Measurements from ENCODE around the gene HTD2. TPM values are rescaled to one million over a fixed set of nuclear protein-coding genes. Genes with fewer than 3 reads are reported as not detected.

The HTD2 gene
- polyA plus RNA-seq, 1 of the 3 experiments (the other 2 are of a cell fraction): 3.0 TPM

DNA sequence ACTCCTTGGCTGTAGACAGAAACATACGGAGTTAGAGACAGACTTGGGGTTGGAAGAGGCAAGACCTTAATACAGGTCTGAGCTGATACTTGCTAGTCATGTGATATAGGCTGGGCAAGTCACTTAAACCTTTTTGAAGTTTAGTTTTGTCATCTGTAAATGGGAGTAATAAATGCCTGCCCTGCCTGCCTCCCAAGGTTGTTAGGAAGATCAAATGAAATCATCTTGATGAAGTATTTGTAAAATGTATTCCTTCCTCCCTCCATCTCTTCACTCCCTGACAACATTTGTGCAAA is 29.3 kb downstream of the HTD2 start:
- no peak for TF ChIP-seq FOSL2 (IDR thresholded peaks at IDR 0.05; ENCODE audit: borderline replicate concordance, low read depth)
- no peak for TF ChIP-seq FOXJ3 (CRISPR knock-in tag; IDR thresholded peaks at IDR 0.05)
- no peak for TF ChIP-seq TCF12 (IDR thresholded peaks at IDR 0.05)
- no peak for TF ChIP-seq NRF1 (IDR thresholded peaks at IDR 0.05; ENCODE audit: low read depth, low read length)
- TF ChIP-seq JUND (IDR thresholded peaks at IDR 0.05): no peak
- TF ChIP-seq CTCF (IDR thresholded peaks at IDR 0.05): no peak
- no peak for TF ChIP-seq GABPA (IDR thresholded peaks at IDR 0.05; ENCODE audit: low read depth)
- TF ChIP-seq RAD21 (IDR thresholded peaks at IDR 0.05; ENCODE audit: low read length): no peak
- TF ChIP-seq, protein P1, sequence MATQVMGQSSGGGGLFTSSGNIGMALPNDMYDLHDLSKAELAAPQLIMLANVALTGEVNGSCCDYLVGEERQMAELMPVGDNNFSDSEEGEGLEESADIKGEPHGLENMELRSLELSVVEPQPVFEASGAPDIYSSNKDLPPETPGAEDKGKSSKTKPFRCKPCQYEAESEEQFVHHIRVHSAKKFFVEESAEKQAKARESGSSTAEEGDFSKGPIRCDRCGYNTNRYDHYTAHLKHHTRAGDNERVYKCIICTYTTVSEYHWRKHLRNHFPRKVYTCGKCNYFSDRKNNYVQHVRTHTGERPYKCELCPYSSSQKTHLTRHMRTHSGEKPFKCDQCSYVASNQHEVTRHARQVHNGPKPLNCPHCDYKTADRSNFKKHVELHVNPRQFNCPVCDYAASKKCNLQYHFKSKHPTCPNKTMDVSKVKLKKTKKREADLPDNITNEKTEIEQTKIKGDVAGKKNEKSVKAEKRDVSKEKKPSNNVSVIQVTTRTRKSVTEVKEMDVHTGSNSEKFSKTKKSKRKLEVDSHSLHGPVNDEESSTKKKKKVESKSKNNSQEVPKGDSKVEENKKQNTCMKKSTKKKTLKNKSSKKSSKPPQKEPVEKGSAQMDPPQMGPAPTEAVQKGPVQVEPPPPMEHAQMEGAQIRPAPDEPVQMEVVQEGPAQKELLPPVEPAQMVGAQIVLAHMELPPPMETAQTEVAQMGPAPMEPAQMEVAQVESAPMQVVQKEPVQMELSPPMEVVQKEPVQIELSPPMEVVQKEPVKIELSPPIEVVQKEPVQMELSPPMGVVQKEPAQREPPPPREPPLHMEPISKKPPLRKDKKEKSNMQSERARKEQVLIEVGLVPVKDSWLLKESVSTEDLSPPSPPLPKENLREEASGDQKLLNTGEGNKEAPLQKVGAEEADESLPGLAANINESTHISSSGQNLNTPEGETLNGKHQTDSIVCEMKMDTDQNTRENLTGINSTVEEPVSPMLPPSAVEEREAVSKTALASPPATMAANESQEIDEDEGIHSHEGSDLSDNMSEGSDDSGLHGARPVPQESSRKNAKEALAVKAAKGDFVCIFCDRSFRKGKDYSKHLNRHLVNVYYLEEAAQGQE (IDR thresholded peaks at IDR 0.05; ENCODE audit: low read depth, low read length): no peak
- TF ChIP-seq SIN3A (IDR thresholded peaks at IDR 0.05; ENCODE audit: borderline replicate concordance, low read depth, low read length): no peak
- no peak for TF ChIP-seq RXRA (IDR thresholded peaks at IDR 0.05; ENCODE audit: borderline replicate concordance, low read depth)
- TF ChIP-seq, protein P2, sequence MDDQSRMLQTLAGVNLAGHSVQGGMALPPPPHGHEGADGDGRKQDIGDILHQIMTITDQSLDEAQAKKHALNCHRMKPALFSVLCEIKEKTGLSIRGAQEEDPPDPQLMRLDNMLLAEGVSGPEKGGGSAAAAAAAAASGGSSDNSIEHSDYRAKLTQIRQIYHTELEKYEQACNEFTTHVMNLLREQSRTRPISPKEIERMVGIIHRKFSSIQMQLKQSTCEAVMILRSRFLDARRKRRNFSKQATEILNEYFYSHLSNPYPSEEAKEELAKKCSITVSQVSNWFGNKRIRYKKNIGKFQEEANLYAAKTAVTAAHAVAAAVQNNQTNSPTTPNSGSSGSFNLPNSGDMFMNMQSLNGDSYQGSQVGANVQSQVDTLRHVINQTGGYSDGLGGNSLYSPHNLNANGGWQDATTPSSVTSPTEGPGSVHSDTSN (IDR thresholded peaks at IDR 0.05): no peak
- no peak for TF ChIP-seq RCOR1 (IDR thresholded peaks at IDR 0.05; ENCODE audit: low read length)
- no peak for TF ChIP-seq YY1 (IDR thresholded peaks at IDR 0.05; ENCODE audit: low read depth)
- TF ChIP-seq TAF1 (IDR thresholded peaks at IDR 0.05; ENCODE audit: borderline replicate concordance, low read depth, low read length): no peak
- no peak for TF ChIP-seq POLR2AphosphoS5 (IDR thresholded peaks at IDR 0.05; ENCODE audit: low read depth, low read length)
- no peak for TF ChIP-seq MEF2A (IDR thresholded peaks at IDR 0.05; ENCODE audit: borderline replicate concordance, low read depth)
- H3K9me2 ChIP-seq: no peaks in the 10 kb centered on the region
- peaks cover 4 to 11% of the 10 kb centered on the region in 2 experiments; a peak in 3 of 4 replicates for H3K4me1 ChIP-seq (ENCODE audit: control insufficient read depth in 1 of 2, insufficient read depth in 2 of 2, low read depth in 1 of 2, low read length in 1 of 2)
- ChIA-PET CTCF (interaction anchor here (0.8 to 3.6 kb wide), 5 partner anchors 10 to 156 kb away, joined by 3 to 24 read pairs (median 4); no protein-coding TSS in a partner anchor), POLR2A (no interaction called here)
- no peaks in the 10 kb centered on the region for H3K9me3 ChIP-seq
- DNase-seq: no peak
- no peaks in the 10 kb centered on the region for H4K20me1 ChIP-seq (ENCODE audit: insufficient read depth)
- peak overlapping the region in 1 of 2 experiments; percentile 88; a peak in 2 of 4 replicates for H3K27ac ChIP-seq (ENCODE audit: low read depth in 2 of 2, low read length in 1 of 2)
- peaks cover 35% of the 10 kb centered on the region; the same call in 1 of the 2 replicates for H3K79me2 ChIP-seq (ENCODE audit: insufficient read depth)
- peak overlapping the region; percentile 92 for H3K4me2 ChIP-seq
- H3K36me3 ChIP-seq (replicated peaks in 1 of 2; ENCODE audit: control insufficient read depth in 1 of 2, insufficient read depth in 2 of 2, low read length in 1 of 2): no peaks in the 10 kb centered on the region
- peak overlapping the region; percentile 74; the same call in 1 of the 2 replicates for H2AFZ ChIP-seq (ENCODE audit: low read depth)
- H3K4me3 ChIP-seq (ENCODE audit: low read depth in 2 of 2, low read length in 1 of 2): no peak overlapping the region
- 82% methylated on average over 1 of the region's 1 CpG for WGBS (ENCODE audit: low lambda C conversion rate)
- H3F3A ChIP-seq (replicated peaks; ENCODE audit: insufficient read depth): peaks cover 19% of the 10 kb centered on the region
- no peaks in the 10 kb centered on the region for H3K27me3 ChIP-seq (ENCODE audit: insufficient read depth)
- peak overlapping the region; percentile 41; the same call in 1 of the 2 replicates for H3K9ac ChIP-seq
